A549 (cell line): Measurements from ENCODE around the gene CYB561D2. TPM values are rescaled to one million over a fixed set of nuclear protein-coding genes. Genes with fewer than 3 reads are reported as not detected.

Experiments
- ATAC-seq, 2 experiments: fragments of 200-7000 bp in 1 of 2; fragments of >200 bp in 1 of 2; cut with Nextera tagmentation in 1 of 2; cut with Tn5 transposase in 1 of 2; 3 replicates each; pipeline versions ENCODE4 v1.8.0 to v1.9.1; 2018 to 2020; ENCODE audit warnings: mild to moderate bottlenecking in 1 of 2, moderate library complexity in 1 of 2
- CTCF ChIA-PET: fragments of 300-600 bp; sonication (Branson Sonifier 250); formaldehyde crosslinking; extraction: SDS; loops from one replicate; lab custom pipeline; 2021; ENCODE audit warnings: antibody characterized with exemption, inconsistent platforms; lab: Yijun Ruan, JAX
- POLR2A ChIA-PET: fragments of 350-600 bp; formaldehyde crosslinking; extraction: SDS; loops from one replicate; lab custom pipeline; 2021; ENCODE audit warnings: antibody characterized with exemption, inconsistent platforms; lab: Yijun Ruan, JAX
- DNase-seq, 2 experiments: peaks; one replicate each; pipeline versions ENCODE4 v3.0.0 to v3.0.0-alpha.2; 2011 to 2016; ENCODE audit warnings: low read depth in 1 of 2, low spot score in 1 of 2
- FAIRE-seq: peaks from 2 replicates; lab custom pipeline; 2011; peaks lifted over from hg19 to GRCh38; lab: Jason Lieb, UNC
- H3K27ac ChIP-seq, 2 experiments: fragments of >200 bp; sonication (Bioruptor Twin); formaldehyde crosslinking; 3 replicates each; pipeline ENCODE4 v1.5.1; 2016 to 2017
- H3K4me1 ChIP-seq: fragments of >200 bp; sonication (Bioruptor Twin); formaldehyde crosslinking; 3 replicates; pipeline ENCODE4 v1.6.1; 2016
- H3K4me2 ChIP-seq: fragments of >200 bp; sonication (Bioruptor Twin); formaldehyde crosslinking; 3 replicates; pipeline ENCODE4 v1.6.1; 2016
- H3K4me3 ChIP-seq: fragments of >200 bp; sonication (Bioruptor Twin); formaldehyde crosslinking; 3 replicates; pipeline ENCODE4 v1.5.1; 2016
- H3K9me3 ChIP-seq: fragments of >200 bp; sonication (Bioruptor Twin); formaldehyde crosslinking; 3 replicates; pipeline ENCODE4 v1.6.1; 2016
- ATOH8 ChIP-seq: fragments of 250-450 bp; sonication (Bioruptor Pico); IDR thresholded peaks from 2 replicates; pipeline ENCODE4 v1.5.0; 2020; ENCODE audit warnings: low read depth, mild to moderate bottlenecking, moderate library complexity
- BCL3 ChIP-seq: fragments of >200 bp; sonication (Bioruptor Twin); formaldehyde crosslinking; IDR thresholded peaks from 3 replicates; pipeline ENCODE4 v1.6.1; 2016
- BHLHE40 ChIP-seq: IDR thresholded peaks from 2 replicates; pipeline ENCODE4 v1.6.1; 2012; ENCODE audit warnings: low read depth, low read length, inconsistent platforms
- CBX8 ChIP-seq: fragments of 200-600 bp; sonication (generic); IDR thresholded peaks from 2 replicates; pipeline ENCODE4 v1.6.1; 2016
- CHD2 ChIP-seq: fragments of 150-350 bp; IDR thresholded peaks from 2 replicates; pipeline ENCODE4 v1.6.1; 2014; ENCODE audit warnings: low read length; ENCODE audit not compliant: partially characterized antibody
- CTCF ChIP-seq: fragments of >200 bp; sonication (Bioruptor Twin); formaldehyde crosslinking; IDR thresholded peaks from 3 replicates; pipeline ENCODE4 v1.5.1; 2016
- EHF ChIP-seq: fragments of 250-450 bp; sonication (Bioruptor Pico); IDR thresholded peaks from 2 replicates; pipeline ENCODE4 v1.5.0; 2020; ENCODE audit warnings: mild to moderate bottlenecking
- EHMT2 ChIP-seq: fragments of 200-600 bp; sonication (generic); IDR thresholded peaks from 2 replicates; pipeline ENCODE4 v1.6.1; 2016; ENCODE audit warnings: antibody characterized with exemption, low read depth, mild to moderate bottlenecking, moderate library complexity
- HMGXB4 ChIP-seq: fragments of 250-450 bp; sonication (Bioruptor Pico); IDR thresholded peaks from 2 replicates; pipeline ENCODE4 v1.5.0; 2021; ENCODE audit warnings: mild to moderate bottlenecking, moderate library complexity, borderline replicate concordance
- HOXB13 ChIP-seq: fragments of 250-450 bp; sonication (Bioruptor Pico); IDR thresholded peaks from 2 replicates; pipeline ENCODE4 v1.5.0; 2020; ENCODE audit warnings: low read depth, mild to moderate bottlenecking, moderate library complexity
- JUN ChIP-seq, 2 experiments: fragments of >200 bp; sonication (Bioruptor Twin); formaldehyde crosslinking; IDR thresholded peaks; 2 replicates in 1 of 2; 3 replicates in 1 of 2; pipeline ENCODE4 v1.6.1; 2016 to 2017
- JUNB ChIP-seq: fragments of >200 bp; sonication (Bioruptor Twin); formaldehyde crosslinking; IDR thresholded peaks from 2 replicates; pipeline ENCODE4 v1.6.1; 2016
- MAX ChIP-seq: IDR thresholded peaks from 2 replicates; pipeline ENCODE4 v1.6.1; 2012
- MAZ ChIP-seq: fragments of 150-350 bp; IDR thresholded peaks from 2 replicates; pipeline ENCODE4 v1.6.1; 2014; ENCODE audit warnings: antibody characterized with exemption, low read depth, low read length, borderline replicate concordance
- MYC ChIP-seq: IDR thresholded peaks from 2 replicates; pipeline ENCODE4 v1.6.1; 2012; ENCODE audit warnings: mild to moderate bottlenecking, inconsistent platforms, low read length, improper control_type of control experiment, borderline replicate concordance
- NFE2L2 ChIP-seq: fragments of 150-350 bp; conservative IDR thresholded peaks from 2 replicates; pipeline ENCODE4 v1.6.1; 2014; ENCODE audit warnings: low read length
- POLR2A ChIP-seq: IDR thresholded peaks from 2 replicates; pipeline ENCODE4 v1.6.1; 2012; ENCODE audit warnings: mild to moderate bottlenecking, low read length
- POLR2AphosphoS2 ChIP-seq: conservative IDR thresholded peaks from 2 replicates; pipeline ENCODE4 v1.6.1; 2012; ENCODE audit warnings: low read length, improper control_type of control experiment, inconsistent platforms
- RCOR1 ChIP-seq: fragments of 150-350 bp; IDR thresholded peaks from 2 replicates; pipeline ENCODE4 v1.6.1; 2014; ENCODE audit warnings: antibody characterized with exemption, low read length, low read depth
- RFX5 ChIP-seq: fragments of 450-650 bp; IDR thresholded peaks from 2 replicates; pipeline ENCODE4 v1.7.1; 2014; ENCODE audit warnings: antibody characterized with exemption, mild to moderate bottlenecking, moderate library complexity
- RNF2 ChIP-seq: fragments of 200-600 bp; sonication (generic); IDR thresholded peaks from 2 replicates; pipeline ENCODE4 v1.6.1; 2016; ENCODE audit warnings: low read depth, mild to moderate bottlenecking, antibody characterized with exemption, moderate library complexity, borderline replicate concordance
- SREBF2 ChIP-seq: fragments of 450-650 bp; IDR thresholded peaks from 2 replicates; pipeline ENCODE4 v1.6.1; 2014; ENCODE audit warnings: mild to moderate bottlenecking, moderate library complexity
- ZC3H11A ChIP-seq: fragments of 450-650 bp; IDR thresholded peaks from 2 replicates; pipeline ENCODE4 v1.6.1; 2014; ENCODE audit warnings: antibody characterized with exemption, mild to moderate bottlenecking
- ZSCAN20 ChIP-seq: fragments of 250-450 bp; sonication (Bioruptor Pico); IDR thresholded peaks from 2 replicates; pipeline ENCODE4 v1.8.0; 2022; ENCODE audit warnings: mild to moderate bottlenecking, moderate library complexity
- WGBS: methylation state at CpG from one replicate; pipeline ENCODE4 v1.1.6; 2017; ENCODE audit errors: missing lambda C conversion rate; 5-methylcytosine and 5-hydroxymethylcytosine counted together
- polyA plus RNA-seq, 4 experiments: library from polyadenylated mRNA; depleted of rRNA in 3 of 4; stranded (reverse); fragments of >200 nt; fragmentation: RNase III in 1 of 4; extraction: RNeasy Plus Mini Kit Qiagen cat#74134 plus additional on column Dnase treatment in 1 of 4; gene quantifications; 2 replicates in 3 of 4; 3 replicates in 1 of 4; pipeline ENCODE4 v1.2.3, GENCODE V29; 2011 to 2017

CYB561D2 gene
- polyA plus RNA-seq, 2 of the 4 experiments (the other 2 are of a cell fraction): 14.4 to 17.7 TPM

- ChIA-PET POLR2A (no interaction called here), CTCF (interaction anchor here (1.1 kb wide), 1 partner anchor 167 kb away, joined by 3 read pairs; no protein-coding TSS in a partner anchor)
- no peak overlapping the region for H3K4me3 ChIP-seq
- 60% methylated on average over 5 of the region's 7 CpGs for WGBS
- H3K9me3 ChIP-seq: no peaks in the 10 kb centered on the region
- no peak for TF ChIP-seq POLR2AphosphoS2
- no peak for TF ChIP-seq MAZ
- TF ChIP-seq RCOR1: no peak
- TF ChIP-seq SREBF2: no peak
- TF ChIP-seq MYC: no peak
- TF ChIP-seq BCL3: no peak
- TF ChIP-seq CBX8: no peak
- no peak for TF ChIP-seq ZC3H11A
- TF ChIP-seq CTCF: no peak
- TF ChIP-seq ZSCAN20 (CRISPR knock-in tag): no peak
- no peak for TF ChIP-seq HOXB13
- no peak for TF ChIP-seq HMGXB4 (CRISPR knock-in tag)
- H3K27ac ChIP-seq: no peak overlapping the region
- no peak for DNase-seq
- no peak overlapping the region for H3K4me2 ChIP-seq
- H3K4me1 ChIP-seq: peaks cover 9% of the 10 kb centered on the region; the same call in 2 of the 3 replicates
- FAIRE-seq: no peak
- peak; percentile 46 to 64; a peak in 4 of 6 replicates for ATAC-seq
These were observed 24.7 kb downstream of the CYB561D2 start for GRCh38 chr3:50375258-50375931.

GRCh38 chr3:50378024-50378423 is 27.4 kb downstream of the CYB561D2 start:
- WGBS: 80% methylated on average over 2 of the region's 6 CpGs
- Histone ChIP-seq H3K4me3 (no peak overlapping the region), H3K27ac (no peak overlapping the region), H3K9me3 (no peaks in the 10 kb centered on the region), H3K4me1 (no peaks in the 10 kb centered on the region), H3K4me2 (no peak overlapping the region)
- DNase-seq (no peak), ATAC-seq (no peak), FAIRE-seq (no peak)
- ChIA-PET CTCF (interaction anchor here (1.0 kb wide), 1 partner anchor 164 kb away, joined by 3 read pairs; no protein-coding TSS in a partner anchor), POLR2A (no interaction called here)
- TF ChIP-seq EHF (CRISPR knock-in tag) (no peak), JUNB (no peak), POLR2A (no peak), BHLHE40 (no peak), CHD2 (no peak), RNF2 (no peak), RFX5 (no peak), EHMT2 (no peak), ATOH8 (CRISPR knock-in tag) (no peak), JUN (IDR thresholded peaks at IDR 0.05) (no peak), CTCF (no peak), MAX (no peak), NFE2L2 (no peak)
